Stimulated activated CD8-positive, alpha-beta memory T cell treated with anti-CD3 and anti-CD28 coated beads, Interleukin-7, amount 100 ng/mL, for 1 hour (primary cell): ENCODE results near the gene ZBTB44.
"Not testable (repeated sequence)": the region's sequence is repeated elsewhere in the genome, so short reads cannot be mapped to it uniquely, and the experiment has no call there.

Source experiments
- DNase-seq, 2 donors: peaks; one replicate each; pipeline ENCODE4 v3.0.0-alpha.2; 2020; ENCODE audit warnings: low read depth in 2 of 2

ZBTB44 gene

DNA sequence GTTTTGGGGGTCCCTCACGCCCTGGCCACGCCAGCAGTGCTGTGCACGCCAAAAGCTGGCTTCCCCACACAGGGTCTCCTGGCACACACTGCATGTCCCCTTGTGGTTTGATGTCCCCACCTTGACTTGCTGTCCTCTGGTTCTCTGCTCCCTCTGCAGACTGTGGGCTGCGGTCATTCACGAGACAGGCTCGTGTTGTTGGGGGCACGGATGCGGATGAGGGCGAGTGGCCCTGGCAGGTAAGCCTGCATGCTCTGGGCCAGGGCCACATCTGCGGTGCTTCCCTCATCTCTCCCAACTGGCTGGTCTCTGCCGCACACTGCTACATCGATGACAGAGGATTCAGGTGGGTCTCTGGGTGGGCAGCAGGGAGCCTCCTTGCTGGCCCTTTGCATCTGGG lies 114.9 kb downstream of the ZBTB44 start:
- no peak for DNase-seq

DNA sequence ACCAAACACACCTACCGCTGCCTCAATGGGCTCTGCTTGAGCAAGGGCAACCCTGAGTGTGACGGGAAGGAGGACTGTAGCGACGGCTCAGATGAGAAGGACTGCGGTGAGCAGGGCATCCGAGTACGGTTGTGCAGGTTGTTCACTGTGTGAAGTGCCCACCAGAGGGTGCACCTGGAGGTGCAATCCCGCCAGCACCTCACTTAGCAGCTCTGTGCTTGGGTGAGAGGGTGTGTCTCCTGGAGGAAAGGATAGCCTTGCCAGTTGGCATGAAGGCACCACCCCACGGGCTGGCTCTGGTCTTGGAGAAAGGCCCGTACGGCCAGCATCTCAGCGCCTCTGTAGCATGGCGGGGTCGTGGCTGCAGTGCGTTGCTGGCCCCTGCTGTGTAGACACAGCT lies 115.8 kb downstream of the ZBTB44 start:
- no peak for DNase-seq

DNA sequence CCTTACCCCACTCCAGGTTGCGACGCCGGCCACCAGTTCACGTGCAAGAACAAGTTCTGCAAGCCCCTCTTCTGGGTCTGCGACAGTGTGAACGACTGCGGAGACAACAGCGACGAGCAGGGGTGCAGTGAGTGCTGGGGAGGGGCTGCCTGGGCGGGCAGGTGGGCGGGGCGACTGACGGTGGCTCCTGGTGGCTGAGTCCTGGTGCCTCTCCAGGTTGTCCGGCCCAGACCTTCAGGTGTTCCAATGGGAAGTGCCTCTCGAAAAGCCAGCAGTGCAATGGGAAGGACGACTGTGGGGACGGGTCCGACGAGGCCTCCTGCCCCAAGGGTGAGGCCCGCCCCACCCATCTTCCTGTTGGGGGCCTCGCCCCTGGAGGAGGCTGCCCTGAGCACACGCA lies 116.4 kb downstream of the ZBTB44 start:
- DNase-seq = no peak

DNA sequence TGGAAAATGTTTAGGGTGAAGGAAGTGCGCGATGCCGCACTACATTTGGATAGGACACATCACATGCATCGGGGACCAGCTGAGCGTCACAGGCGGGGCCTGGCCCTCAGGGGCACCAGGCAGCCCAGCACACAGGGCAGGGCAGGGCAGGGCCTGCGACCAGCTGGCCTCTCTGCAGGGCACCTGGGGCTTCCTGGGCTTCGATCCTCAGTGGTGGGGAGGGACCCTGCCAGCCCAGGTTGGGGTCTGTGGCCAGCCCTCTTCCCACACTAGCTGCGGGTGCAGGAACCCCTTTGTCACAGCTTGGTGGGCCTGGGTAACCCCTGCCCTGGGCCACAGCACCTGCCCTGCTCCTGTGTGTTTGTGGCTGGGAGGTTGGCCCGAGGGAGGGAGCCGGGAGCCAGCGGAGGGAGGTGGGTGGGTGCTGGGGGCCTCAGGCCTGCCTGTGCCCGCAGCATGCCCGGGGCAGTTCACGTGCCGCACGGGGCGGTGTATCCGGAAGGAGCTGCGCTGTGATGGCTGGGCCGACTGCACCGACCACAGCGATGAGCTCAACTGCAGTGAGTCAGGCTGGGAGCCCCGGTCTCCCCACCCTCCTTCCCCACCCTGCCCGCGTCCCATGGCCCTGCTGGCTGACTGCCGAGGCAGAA lies 117.2 kb downstream of the ZBTB44 start:
- DNase-seq = no peak

DNA sequence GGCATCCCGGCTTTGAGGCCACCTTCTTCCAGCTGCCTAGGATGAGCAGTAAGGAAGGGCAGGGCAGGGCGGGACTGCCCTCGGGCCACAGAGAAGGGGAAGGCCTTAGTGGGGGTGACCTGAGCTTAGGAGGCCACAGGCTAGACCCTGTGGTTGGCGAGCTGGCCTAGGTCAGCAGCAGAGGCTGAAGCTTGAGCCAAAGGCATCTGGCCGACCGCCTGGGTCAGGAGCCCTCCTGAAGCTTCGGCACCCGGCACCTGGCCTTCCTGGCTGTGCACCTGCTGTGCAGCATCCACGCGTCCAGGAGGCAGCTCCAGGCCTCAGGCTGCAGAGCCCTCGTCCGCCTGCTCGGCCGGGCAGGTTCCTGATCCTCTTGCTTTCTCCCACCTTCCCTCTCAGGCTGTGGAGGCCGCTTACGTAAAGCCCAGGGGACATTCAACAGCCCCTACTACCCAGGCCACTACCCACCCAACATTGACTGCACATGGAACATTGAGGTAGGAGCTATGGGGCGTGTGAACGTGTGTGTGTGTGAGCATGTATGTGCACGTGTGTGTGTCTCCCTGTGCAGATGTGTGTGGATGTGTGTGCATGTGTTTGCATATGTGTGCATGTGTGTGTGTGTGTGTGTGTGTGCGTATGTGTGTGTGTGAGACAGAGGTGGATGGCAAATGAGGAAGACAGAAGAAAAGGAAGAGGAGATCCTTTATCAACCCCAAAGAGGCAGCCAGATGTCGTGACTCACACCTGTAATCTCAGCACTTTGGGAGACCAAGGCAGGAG lies 120.3 kb downstream of the ZBTB44 start:
- no peak for DNase-seq

DNA sequence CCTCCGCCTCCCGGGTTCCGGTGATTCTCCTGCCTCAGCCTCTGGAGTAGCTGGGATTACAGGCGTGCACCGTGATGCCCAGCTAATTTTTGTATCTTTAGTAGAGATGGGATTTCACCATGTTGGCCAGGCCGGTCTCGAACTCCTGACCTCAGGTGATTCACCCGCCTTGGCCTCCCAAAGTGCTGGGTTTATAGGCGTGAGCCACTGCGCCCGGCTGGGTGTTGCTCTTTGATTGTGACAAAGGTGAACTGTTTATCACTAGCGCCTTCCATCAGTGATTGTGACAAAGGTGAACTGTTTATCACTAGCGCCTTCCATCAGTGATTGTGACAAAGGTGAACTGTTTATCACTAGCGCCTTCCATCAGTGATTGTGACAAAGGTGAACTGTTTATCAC lies 121.2 kb downstream of the ZBTB44 start:
- not testable (repeated sequence) for DNase-seq

DNA sequence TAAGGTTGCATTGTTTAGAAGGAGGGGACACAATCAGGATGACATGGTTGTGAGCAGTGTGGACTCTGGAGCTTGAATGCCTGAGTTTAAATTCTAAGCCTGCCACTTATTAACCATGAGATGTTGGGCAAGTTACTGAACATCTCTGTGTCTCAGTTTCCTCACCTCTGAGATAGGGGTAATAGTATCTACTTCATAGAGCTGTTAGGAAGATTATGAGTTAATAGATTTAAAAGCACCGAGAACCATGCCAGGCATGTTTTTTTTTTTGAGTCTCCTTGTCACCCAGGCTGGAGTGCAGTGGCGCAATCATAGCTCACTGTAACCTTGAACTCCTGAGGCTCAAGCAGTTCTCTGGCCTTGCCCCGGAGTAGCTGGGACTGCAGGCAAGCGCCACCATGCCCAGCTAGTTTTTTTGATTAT lies 121.9 kb downstream of the ZBTB44 start:
- no peak for DNase-seq

DNA sequence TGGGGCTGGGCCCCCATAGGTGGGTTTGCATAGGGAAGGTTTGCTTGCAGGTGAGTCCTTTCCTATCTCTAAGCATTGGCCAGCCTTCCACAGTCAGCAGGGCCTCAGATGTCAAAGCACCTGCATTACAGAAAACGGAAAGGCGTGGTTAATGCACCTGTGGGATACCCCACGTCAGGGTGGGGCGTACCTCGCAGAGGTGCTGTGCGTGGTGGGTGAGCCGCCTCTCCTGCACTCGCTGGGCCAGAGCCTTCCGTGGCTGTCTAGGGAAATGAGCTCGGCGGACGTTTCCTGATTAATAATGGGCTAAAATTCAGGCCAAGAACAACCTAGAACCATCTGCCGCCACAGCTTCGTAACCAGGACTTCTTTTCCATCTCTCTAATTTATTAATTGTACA lies 122.8 kb downstream of the ZBTB44 start:
- DNase-seq = no peak

DNA sequence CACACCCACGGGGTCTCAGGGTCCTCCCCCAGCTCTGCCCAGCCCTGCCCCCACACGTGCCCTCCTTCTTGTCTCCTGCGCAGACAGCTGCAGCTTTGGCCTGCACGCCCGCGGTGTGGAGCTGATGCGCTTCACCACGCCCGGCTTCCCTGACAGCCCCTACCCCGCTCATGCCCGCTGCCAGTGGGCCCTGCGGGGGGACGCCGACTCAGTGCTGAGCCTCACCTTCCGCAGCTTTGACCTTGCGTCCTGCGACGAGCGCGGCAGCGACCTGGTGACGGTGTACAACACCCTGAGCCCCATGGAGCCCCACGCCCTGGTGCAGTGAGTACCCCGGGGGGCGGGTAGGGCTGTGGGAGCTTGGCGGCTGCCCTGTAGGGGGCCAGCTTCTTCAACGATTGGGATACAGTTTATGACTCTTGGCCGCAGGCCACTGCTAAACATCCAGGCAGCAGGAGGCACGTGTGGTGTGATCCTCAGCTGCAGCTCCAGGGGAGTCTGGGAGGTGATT lies 124.3 kb downstream of the ZBTB44 start:
- DNase-seq = no peak

DNA sequence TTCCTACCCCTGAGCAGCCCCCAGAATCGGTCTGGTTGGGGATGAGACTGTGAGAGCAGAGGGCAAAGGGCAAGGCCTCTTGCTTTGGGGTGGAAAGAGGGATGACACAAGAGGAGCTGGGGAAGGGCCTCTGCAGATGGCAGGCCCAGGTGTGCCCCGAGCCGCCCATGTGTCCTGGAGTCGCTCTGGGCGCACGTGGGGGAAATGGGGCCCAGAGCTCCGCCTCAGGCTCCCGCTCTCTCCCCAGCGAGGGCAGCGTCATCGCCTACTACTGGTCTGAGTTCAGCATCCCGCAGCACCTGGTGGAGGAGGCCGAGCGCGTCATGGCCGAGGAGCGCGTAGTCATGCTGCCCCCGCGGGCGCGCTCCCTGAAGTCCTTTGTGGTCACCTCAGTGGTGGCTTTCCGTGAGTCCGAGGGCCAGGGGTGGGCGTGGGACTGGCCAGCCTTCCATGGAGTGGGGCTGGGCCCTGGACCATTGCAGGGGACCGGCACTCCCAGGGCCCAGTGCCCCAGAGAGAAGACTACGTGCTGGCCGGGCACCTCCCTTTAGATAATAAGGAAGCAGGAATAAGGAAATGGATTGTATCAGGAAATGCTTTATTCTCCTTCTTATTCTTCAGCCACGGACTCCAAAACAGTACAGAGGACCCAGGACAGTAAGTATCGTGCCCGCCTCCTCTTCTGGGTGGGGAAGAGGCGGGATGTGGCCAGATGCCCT lies 125.1 kb downstream of the ZBTB44 start:
- no peak for DNase-seq

DNA sequence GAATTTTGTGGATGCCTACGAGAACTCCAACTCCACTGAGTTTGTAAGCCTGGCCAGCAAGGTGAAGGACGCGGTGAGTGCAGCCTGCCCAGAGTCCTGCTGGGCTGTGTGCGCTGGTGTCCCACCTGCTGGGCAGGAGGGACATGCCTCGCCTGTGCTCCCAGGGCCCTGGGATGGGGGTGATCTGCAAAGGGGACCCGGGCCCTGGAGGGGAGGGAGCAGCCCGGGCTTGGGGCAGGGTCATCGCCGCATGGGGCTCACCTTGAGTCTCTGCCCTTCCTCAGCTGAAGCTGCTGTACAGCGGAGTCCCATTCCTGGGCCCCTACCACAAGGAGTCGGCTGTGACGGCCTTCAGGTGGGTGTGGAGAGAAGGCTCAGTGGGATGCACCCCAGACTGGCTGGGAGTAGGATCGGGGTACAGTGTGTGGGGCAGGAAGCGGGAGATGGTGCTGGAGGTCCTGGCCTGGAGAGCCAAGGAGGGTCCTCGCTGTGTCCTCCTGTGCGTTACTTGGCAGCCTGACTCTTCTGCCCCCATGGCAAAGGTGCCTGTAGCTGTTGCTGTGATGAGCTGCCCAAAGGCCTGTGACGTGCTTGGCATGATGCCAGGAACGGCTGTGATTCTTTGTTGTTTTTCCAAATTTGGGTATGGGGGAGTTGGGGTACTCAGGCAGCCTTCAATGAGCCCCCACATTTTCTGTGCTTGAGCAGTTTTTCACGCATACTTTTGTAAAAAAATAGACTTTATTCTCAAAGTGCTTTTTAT lies 126.0 kb downstream of the ZBTB44 start:
- DNase-seq = no peak

DNA sequence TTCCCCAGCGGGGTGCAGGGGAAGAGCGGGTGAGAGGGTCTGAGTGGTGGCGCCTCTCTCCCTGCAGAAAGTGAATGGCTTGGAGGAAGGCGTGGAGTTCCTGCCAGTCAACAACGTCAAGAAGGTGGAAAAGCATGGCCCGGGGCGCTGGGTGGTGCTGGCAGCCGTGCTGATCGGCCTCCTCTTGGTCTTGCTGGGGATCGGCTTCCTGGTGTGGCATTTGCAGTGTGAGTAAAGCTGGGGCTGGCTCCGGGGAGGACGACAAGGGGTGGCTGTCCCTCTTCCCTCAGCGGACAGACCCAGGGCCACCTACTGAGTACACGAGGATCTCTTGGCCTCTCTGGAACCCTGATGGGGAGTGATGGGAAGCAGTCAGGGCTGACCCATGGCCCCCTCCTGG lies 126.7 kb downstream of the ZBTB44 start:
- DNase-seq = no peak

DNA sequence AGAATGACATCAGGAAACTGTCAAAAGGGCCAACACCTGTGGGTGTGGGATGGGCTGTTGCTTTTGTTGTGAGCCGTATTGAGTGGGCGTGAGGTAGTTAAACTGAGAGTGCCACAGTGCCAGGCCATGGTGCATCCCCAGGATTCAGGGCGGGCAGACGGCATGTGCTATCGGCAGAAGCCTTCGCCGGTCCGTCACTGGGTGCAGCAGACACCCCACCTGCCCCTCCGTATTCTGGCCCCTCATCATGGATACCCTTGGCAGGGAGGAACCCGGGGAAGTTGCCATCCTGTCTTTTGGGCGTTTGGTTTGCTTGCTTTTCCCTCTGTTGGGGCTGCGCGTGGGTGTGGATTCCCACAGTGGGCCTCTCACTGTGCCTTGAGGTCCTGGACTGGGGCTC lies 127.6 kb downstream of the ZBTB44 start:
- no peak for DNase-seq

DNA sequence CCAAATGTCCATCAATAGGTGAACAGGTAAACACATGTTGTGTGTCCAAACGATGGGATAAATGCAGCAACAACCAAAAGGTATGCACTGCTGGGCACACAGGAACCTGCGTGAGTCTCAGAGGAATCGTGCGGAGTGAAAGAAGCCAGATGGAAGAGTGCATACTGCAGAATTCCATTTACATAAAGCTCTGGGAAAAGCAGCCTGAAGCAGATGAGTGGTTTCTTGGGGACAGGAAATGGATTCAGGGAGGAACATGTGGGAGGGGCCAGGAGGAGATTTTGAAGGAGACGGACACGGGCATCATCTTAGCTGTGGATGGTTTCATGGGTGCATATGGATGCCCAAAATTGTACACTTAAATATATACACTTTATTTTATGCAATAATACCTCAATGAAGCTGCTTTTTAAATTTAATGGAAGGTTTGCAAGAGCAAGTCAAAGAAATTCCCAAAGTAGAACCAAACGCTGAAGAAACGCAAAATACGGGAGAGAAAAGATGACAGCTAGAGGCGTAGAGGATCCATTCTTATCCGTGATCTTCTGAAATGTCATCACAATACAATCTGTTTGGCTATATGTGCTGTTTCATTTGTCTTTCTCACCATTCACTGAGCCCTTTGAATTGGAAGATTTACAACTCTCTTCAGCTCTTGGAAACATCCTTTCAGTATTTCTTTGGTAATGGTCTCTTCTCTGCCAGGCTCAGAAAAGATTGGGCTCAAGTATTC lies 130.7 kb downstream of the ZBTB44 start:
- no peak for DNase-seq

DNA sequence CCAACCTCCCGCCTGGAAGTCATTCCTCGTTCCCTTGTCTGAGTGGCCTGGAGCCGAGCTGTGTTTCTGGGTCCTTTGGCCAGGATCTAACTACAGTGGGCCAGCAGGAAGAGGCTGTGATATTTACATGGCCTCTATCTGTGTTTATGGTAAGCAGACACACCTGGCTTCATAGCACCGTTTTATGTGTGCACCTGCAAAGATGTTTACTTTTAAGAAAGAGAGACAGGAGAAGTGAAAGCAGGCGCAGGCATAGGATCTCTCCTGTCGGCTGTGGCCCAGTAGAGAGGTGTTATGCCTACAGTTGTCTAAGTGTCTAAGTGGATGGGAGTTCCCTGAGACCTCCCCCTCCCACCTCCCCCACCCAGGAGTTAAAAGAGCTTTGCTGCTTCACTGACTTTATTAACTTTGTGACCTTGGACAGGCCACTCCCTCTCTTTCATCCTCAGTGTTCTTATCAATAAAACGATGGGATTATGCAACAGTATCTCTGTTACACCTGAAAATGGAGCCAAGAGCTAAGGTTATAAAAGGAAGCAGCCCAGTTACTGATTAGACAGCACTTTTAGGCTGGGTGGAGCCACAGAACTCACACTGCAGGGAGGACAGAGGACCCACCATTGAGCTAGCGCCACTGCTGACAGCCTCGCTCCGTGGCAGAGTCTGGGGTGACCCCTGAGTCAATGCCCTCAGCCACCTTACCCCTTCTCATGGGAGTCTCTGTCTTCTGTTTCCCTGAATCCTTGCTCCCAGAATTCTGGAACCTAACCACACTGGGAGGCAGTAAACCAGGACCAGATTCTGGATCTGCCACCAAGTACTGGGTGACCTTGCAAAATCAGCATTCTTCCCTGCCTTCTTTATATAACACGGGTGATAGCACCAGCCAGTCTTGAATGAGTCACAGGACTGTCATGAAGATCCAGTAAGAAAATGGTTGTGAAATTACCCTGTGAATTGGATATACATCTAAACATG lies 133.1 kb downstream of the ZBTB44 start:
- DNase-seq = no peak

DNA sequence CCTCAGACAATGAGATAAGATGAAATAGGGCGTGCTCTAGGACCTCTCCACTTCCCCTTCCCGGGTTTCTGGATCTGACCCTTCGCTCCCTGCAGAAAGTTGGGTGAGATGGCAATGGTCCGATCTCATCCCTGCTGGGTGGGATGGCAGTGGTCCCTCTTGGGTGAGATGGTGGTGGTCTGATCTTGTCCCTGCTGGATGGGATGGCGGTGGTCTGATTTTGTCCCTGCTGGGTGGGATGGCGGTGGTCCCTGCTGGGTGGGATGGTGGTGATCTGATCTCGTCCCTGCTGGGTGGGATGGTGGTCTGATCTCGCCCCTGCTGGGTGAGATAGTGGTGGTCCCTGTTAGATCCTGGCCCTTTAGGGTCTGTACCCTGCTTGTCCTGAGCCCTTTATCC lies 133.8 kb downstream of the ZBTB44 start:
- DNase-seq = no peak

DNA sequence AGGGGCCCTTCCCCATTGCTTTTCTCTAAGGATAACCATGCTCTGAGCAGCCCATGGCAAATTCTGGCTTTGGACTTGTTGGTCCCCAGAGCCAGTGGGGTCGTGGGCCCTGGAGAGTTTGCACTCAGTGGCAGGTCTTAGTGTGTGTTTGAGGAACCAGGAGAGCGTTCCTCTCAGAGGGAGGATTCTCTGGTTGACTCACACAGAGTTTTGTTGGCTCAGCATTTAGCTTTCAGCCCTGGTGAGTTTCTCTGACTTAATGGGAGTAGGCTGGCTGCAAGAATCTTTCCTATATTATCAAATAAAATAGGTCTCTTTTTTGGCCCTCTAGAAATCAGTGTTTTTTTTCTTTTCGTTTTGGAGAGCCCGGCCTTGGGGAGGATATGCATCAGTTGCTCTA lies 134.2 kb downstream of the ZBTB44 start:
- DNase-seq = no peak

DNA sequence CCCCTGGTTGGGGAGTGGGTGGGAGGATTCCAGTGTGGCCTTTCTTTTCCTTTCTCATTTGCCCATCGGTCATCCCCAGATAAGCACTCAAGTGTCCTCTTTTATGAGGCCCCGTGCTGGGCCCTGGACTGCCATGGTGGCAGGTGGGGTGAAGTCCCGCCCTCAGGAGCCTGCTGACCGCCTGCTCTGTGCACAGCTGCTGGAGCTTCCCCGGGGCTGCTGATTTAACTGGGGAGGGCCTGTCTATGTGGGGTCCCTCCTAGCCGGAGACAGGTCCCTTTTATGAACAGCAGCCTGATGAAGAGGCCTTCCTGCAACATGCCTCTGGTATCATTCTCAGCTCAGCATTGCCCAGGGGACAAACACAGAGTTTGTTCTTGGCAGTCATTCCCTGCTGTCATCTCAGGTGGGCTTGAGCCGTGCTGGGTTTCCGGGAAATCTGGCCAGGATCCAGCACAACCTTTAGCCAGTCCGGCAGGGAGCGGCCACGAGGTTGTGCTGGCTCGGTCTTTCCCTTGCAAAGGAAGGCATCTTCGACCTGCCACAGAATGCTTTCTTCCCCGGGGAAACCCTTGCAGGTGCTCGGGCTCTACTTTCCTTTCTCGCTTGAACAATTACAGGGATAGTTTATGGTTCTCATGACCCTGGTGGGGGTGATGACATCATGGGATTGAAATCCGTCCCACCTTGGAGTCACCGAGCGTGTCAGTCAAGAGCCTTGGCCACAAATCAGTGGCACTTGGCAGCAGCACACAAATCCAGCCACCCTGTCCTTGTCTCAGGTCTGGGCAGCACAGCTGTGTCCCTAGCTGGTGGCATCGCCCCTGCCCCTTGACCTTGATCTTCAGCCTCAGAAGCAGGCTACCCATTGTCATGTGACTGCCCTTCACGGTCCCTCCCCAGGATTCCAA lies 135.1 kb downstream of the ZBTB44 start:
- no peak for DNase-seq
